ENCODE measurements around the gene BACH2. TPM values are rescaled to one million over a fixed set of nuclear protein-coding genes. Genes with fewer than 3 reads are reported as not detected.
A peak's percentile ranks its signal among the peaks of the same experiment; 100 is the strongest.

Gene BACH2
- polyA plus RNA-seq, 1 of the 3 experiments (the other 2 are of a cell fraction) = 0.46 TPM

- POLR2A ChIA-PET = interaction anchor here (1.4 kb wide), 1 partner anchor 209 kb away, joined by 5 read pairs; no protein-coding TSS in a partner anchor
- H3K27me3 ChIP-seq (ENCODE audit: insufficient read depth) = no peaks in the 10 kb centered on the region
- DNase-seq = peak; percentile 48
- no peaks in the 10 kb centered on the region for H3K9me3 ChIP-seq
- H3K27ac ChIP-seq (ENCODE audit: low read depth in 2 of 2, low read length in 1 of 2) = peak overlapping the region; percentile 70 to 88
- no peaks in the 10 kb centered on the region for H3K79me2 ChIP-seq (ENCODE audit: insufficient read depth)
- no peak overlapping the region for H2AFZ ChIP-seq (ENCODE audit: low read depth)
- peaks cover 13% of the 10 kb centered on the region for H3F3A ChIP-seq (replicated peaks; ENCODE audit: insufficient read depth)
- H3K9me2 ChIP-seq = no peaks in the 10 kb centered on the region
- H3K4me1 ChIP-seq (ENCODE audit: control insufficient read depth in 1 of 2, insufficient read depth in 2 of 2, low read depth in 1 of 2, low read length in 1 of 2) = peaks cover 9 to 33% of the 10 kb centered on the region in 2 experiments; a peak in 2 of 4 replicates
- 3% methylated on average over 4 of the region's 4 CpGs for WGBS (ENCODE audit: low lambda C conversion rate)
- peak overlapping the region; percentile 60 for H3K4me2 ChIP-seq
- H4K20me1 ChIP-seq (ENCODE audit: insufficient read depth) = no peaks in the 10 kb centered on the region
- CTCF ChIA-PET = interaction anchor here (0.7 to 1.3 kb wide), 5 partner anchors 25 to 285 kb away, joined by 3 to 5 read pairs (median 3); no protein-coding TSS in a partner anchor
- no peaks in the 10 kb centered on the region for H3K36me3 ChIP-seq (replicated peaks in 1 of 2; ENCODE audit: control insufficient read depth in 1 of 2, insufficient read depth in 2 of 2, low read length in 1 of 2)
- H3K9ac ChIP-seq = no peak overlapping the region; the same call in 1 of the 2 replicates
- no peak overlapping the region; a peak in 2 of 4 replicates for H3K4me3 ChIP-seq (ENCODE audit: low read depth in 2 of 2, low read length in 1 of 2)
- TF ChIP-seq TEAD4 (IDR thresholded peaks at IDR 0.05; ENCODE audit: borderline replicate concordance, insufficient read depth) = peak; percentile 66; the same call in 1 of the 2 replicates
- peak; percentile 87 to 91 for TF ChIP-seq EP300 (IDR thresholded peaks at IDR 0.05; ENCODE audit: borderline replicate concordance in 1 of 2, low read depth in 1 of 2, low read length in 1 of 2)
- TF ChIP-seq FOXJ3 (CRISPR knock-in tag; IDR thresholded peaks at IDR 0.05) = no peak
- peak; percentile 78; the same call in 1 of the 2 replicates for TF ChIP-seq POLR2AphosphoS5 (IDR thresholded peaks at IDR 0.05; ENCODE audit: low read depth, low read length)
- TF ChIP-seq ELF1 (IDR thresholded peaks at IDR 0.05) = no peak
- TF ChIP-seq PBX3 (IDR thresholded peaks at IDR 0.05) = peak; percentile 91
- TF ChIP-seq ZBTB33 (IDR thresholded peaks at IDR 0.05; ENCODE audit: borderline replicate concordance, low read depth) = peak; percentile 83; the same call in 1 of the 2 replicates
- TF ChIP-seq SMC3 (IDR thresholded peaks at IDR 0.05; ENCODE audit: low read depth, low read length) = no peak
- TF ChIP-seq NRF1 (IDR thresholded peaks at IDR 0.05; ENCODE audit: low read depth, low read length) = no peak
- TF ChIP-seq RAD21 (IDR thresholded peaks at IDR 0.05; ENCODE audit: low read length) = peak; percentile 41
- no peak for TF ChIP-seq USF1 (IDR thresholded peaks at IDR 0.05; ENCODE audit: borderline replicate concordance, low read depth)
- TF ChIP-seq EZH2phosphoT487 (IDR thresholded peaks at IDR 0.05; ENCODE audit: borderline replicate concordance, low read depth) = no peak
- no peak for TF ChIP-seq CTCF (IDR thresholded peaks at IDR 0.05)
- TF ChIP-seq RXRA (IDR thresholded peaks at IDR 0.05; ENCODE audit: borderline replicate concordance, low read depth) = peak; percentile 92
- 0 out of 2 replicates have a peak, but pooled peaks have one; percentile 23 for TF ChIP-seq GABPA (IDR thresholded peaks at IDR 0.05; ENCODE audit: low read depth)
- TF ChIP-seq MXI1 (IDR thresholded peaks at IDR 0.05; ENCODE audit: low read depth, low read length) = 0 out of 2 replicates have a peak, but pooled peaks have one; percentile 48
- peak; percentile 89 for TF ChIP-seq GATA2 (CRISPR knock-in tag; IDR thresholded peaks at IDR 0.05)
- no peak for TF ChIP-seq IRF3 (IDR thresholded peaks at IDR 0.05; ENCODE audit: low read depth, low read length)
- TF ChIP-seq TCF12 (IDR thresholded peaks at IDR 0.05) = peak; percentile 99
- TF ChIP-seq JUND (IDR thresholded peaks at IDR 0.05) = peak; percentile 93
- no peak for TF ChIP-seq SIN3A (IDR thresholded peaks at IDR 0.05; ENCODE audit: borderline replicate concordance, low read depth, low read length)
- 0 out of 2 replicates have a peak, but pooled peaks have one; percentile 53 for TF ChIP-seq FOXM1 (IDR thresholded peaks at IDR 0.05; ENCODE audit: low read depth)
- peak; percentile 57; the same call in 1 of the 2 replicates for TF ChIP-seq MAX (IDR thresholded peaks at IDR 0.05; ENCODE audit: low read depth)
- TF ChIP-seq MEF2A (IDR thresholded peaks at IDR 0.05; ENCODE audit: borderline replicate concordance, low read depth) = peak; percentile 98
- no peak for TF ChIP-seq TAF1 (IDR thresholded peaks at IDR 0.05; ENCODE audit: borderline replicate concordance, low read depth, low read length)
- no peak for TF ChIP-seq CHD2 (IDR thresholded peaks at IDR 0.05; ENCODE audit: low read length, partially characterized antibody)
- TF ChIP-seq RFX5 (IDR thresholded peaks at IDR 0.05; ENCODE audit: low read length) = no peak
Observed at GRCh38 chr6:90194371-90194841, 102.2 kb downstream of the BACH2 start.

Data from SK-N-SH (cell line).